HepG2 (cell line): Measurements from ENCODE around the gene MST1. TPM values are rescaled to one million over a fixed set of nuclear protein-coding genes. Genes with fewer than 3 reads are reported as not detected.

Experiments used
- ARID2 ChIP-seq: sonication (generic); formaldehyde crosslinking; IDR thresholded peaks from 2 replicates; pipeline ENCODE4 v1.8.1; 2022; ENCODE audit warnings: mild to moderate bottlenecking, missing genetic modification reagents, borderline replicate concordance
- BORCS8-MEF2B ChIP-seq: sonication (generic); formaldehyde crosslinking; IDR thresholded peaks from 2 replicates; pipeline ENCODE4 v1.8.0; 2022; ENCODE audit warnings: mild to moderate bottlenecking, missing genetic modification reagents
- FOXA1 ChIP-seq, 2 experiments: fragments of 450-650 bp in 1 of 2; sonication (generic) in 1 of 2; formaldehyde crosslinking in 1 of 2; IDR thresholded peaks; 2 replicates each; pipeline versions ENCODE4 v1.4.0 to v1.6.1; 2016 to 2020; ENCODE audit warnings: missing genetic modification reagents in 1 of 2
- MBD4 ChIP-seq: IDR thresholded peaks from 2 replicates; pipeline ENCODE4 v1.6.1; 2012; ENCODE audit warnings: low read length, inconsistent platforms, borderline replicate concordance
- NAIF1 ChIP-seq: sonication (generic); formaldehyde crosslinking; IDR thresholded peaks from 2 replicates; pipeline ENCODE4 v1.5.0; 2020; ENCODE audit warnings: mild to moderate bottlenecking, missing genetic modification reagents, borderline replicate concordance
- SMAD9 ChIP-seq: sonication (generic); formaldehyde crosslinking; IDR thresholded peaks from 2 replicates; pipeline ENCODE4 v1.5.1; 2020; ENCODE audit warnings: mild to moderate bottlenecking, missing genetic modification reagents
- SRSF1 ChIP-seq: fragments of 200-400 bp; formaldehyde crosslinking; optimal IDR thresholded peaks from 2 replicates; pipeline ENCODE3; 2017; ENCODE audit warnings: mild to moderate bottlenecking, low read depth, low read length, moderate library complexity
- SRY ChIP-seq: sonication (generic); formaldehyde crosslinking; IDR thresholded peaks from 2 replicates; pipeline ENCODE4 v1.8.0; 2022; ENCODE audit warnings: mild to moderate bottlenecking, missing genetic modification reagents
- XBP1 ChIP-seq: sonication (generic); formaldehyde crosslinking; IDR thresholded peaks from 2 replicates; pipeline ENCODE4 v1.5.0; 2020; ENCODE audit warnings: missing genetic modification reagents
- ZNF274 ChIP-seq: sonication (generic); formaldehyde crosslinking; IDR thresholded peaks from 2 replicates; pipeline ENCODE4 v1.5.1; 2020; ENCODE audit warnings: mild to moderate bottlenecking, missing genetic modification reagents
- ZNF292 ChIP-seq: sonication (generic); formaldehyde crosslinking; IDR thresholded peaks from 2 replicates; pipeline ENCODE4 v1.8.1; 2022; ENCODE audit warnings: mild to moderate bottlenecking, low read depth, missing genetic modification reagents, borderline replicate concordance
- ZNF496 ChIP-seq: sonication (generic); formaldehyde crosslinking; IDR thresholded peaks from 2 replicates; pipeline ENCODE4 v1.8.1; 2023; ENCODE audit warnings: mild to moderate bottlenecking, moderate library complexity, missing genetic modification reagents; ENCODE audit not compliant: insufficient replicate concordance
- ZNF724P ChIP-seq: sonication (generic); formaldehyde crosslinking; IDR thresholded peaks from 2 replicates; pipeline ENCODE4 v1.8.0; 2022; ENCODE audit warnings: missing genetic modification reagents, borderline replicate concordance
- ZNF747 ChIP-seq: sonication (generic); formaldehyde crosslinking; IDR thresholded peaks from 2 replicates; pipeline ENCODE4 v1.8.1; 2023; ENCODE audit warnings: missing genetic modification reagents, mild to moderate bottlenecking, borderline replicate concordance
- ZNF761 ChIP-seq: sonication (generic); formaldehyde crosslinking; conservative IDR thresholded peaks from 2 replicates; pipeline ENCODE4 v1.4.0; 2020; ENCODE audit warnings: mild to moderate bottlenecking, missing genetic modification reagents
- polyA plus RNA-seq, 8 experiments: library from polyadenylated mRNA; depleted of rRNA in 3 of 8; stranded (reverse) in 7 of 8; unstranded in 1 of 8; fragments of >200 nt; fragmentation: Illumina TruSeq in 4 of 8; extraction: Trizol in 4 of 8; gene quantifications; 2 replicates each; pipeline versions ENCODE4 v1.2.1 to v1.2.3, GENCODE V29; 2011 to 2016; ENCODE audit warnings: low read depth in 4 of 8, missing spikeins in 1 of 8, mixed read lengths in 1 of 8; ENCODE audit not compliant: insufficient read depth in 1 of 8
- total RNA-seq, 5 experiments: library from RNA; depleted of rRNA; stranded (reverse); fragments of >200 nt; fragmentation: Illumina TruSeq; extraction: Trizol; gene quantifications; 2 replicates each; pipeline ENCODE4 v1.2.3, GENCODE V29; 2016; ENCODE audit warnings: low read depth in 1 of 5
- TF ChIP-seq, protein P1 (sequence below): sonication (generic); formaldehyde crosslinking; IDR thresholded peaks from 2 replicates; pipeline ENCODE4; 2020; ENCODE audit warnings: missing genetic modification reagents, mild to moderate bottlenecking, borderline replicate concordance
- TF ChIP-seq, protein P2 (sequence below): sonication (generic); formaldehyde crosslinking; conservative IDR thresholded peaks from 2 replicates; pipeline ENCODE4 v1.8.0; 2022; ENCODE audit warnings: mild to moderate bottlenecking, moderate library complexity, missing genetic modification reagents
- TF ChIP-seq, protein P3 (sequence below): IDR thresholded peaks from 2 replicates; pipeline ENCODE4 v1.6.1; 2016; ENCODE audit warnings: control low read depth
- TF ChIP-seq, protein P4 (sequence below): sonication (generic); formaldehyde crosslinking; IDR thresholded peaks from 2 replicates; pipeline ENCODE4 v1.5.1; 2020; ENCODE audit warnings: mild to moderate bottlenecking, moderate library complexity, missing genetic modification reagents
- TF ChIP-seq, protein P5 (sequence below): sonication (generic); formaldehyde crosslinking; IDR thresholded peaks from 2 replicates; pipeline ENCODE4 v1.4.0; 2020; ENCODE audit warnings: missing genetic modification reagents; ENCODE audit errors: not compliant biosample characterization

The MST1 gene
- total and polyA plus RNA-seq, 2 of the 13 experiments (the other 11 are each of a cell fraction or from before 2014, with no cell fraction given) = 189 to 452 TPM

DNA sequence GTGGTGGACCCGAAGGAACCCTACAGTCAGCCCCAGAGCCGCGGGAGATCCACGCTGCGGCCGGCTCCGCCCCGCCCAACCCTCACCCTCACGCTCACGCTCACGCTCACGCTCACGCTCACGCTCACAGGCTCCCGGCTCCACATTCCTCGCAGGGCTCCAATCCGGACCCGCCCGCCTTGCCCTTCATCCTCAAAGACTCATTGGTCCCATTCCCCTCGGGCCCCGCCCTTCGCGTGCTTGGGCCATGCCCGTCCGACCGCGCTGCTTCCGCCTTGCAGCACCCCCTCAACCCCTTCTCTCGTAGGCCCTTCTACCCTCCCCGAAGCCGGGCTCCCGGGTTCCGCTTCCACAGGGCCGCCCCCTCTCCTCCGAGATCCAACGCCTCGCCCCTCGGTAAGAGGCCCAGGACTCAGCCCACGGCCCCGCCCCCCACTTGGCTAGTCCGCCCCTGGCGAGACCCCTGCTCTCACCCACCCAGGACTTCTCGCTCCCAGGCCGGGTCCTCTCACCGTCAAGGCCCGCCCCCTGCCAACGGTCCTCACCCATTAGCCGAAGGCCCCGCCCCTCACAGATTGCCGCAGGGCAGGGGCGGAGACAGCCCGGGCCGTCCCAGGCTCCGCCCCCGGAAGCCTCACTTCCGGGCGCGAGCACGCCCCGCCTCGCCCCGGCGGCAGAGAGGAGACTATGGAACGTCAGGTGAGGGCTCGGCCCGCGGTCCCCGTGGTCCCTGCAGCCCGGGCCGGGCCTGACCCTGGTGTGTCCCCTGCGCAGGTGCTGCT is 15.4 kb downstream of the MST1 start, which contains the start of gene APEH (continued):
- TF ChIP-seq, protein P1, sequence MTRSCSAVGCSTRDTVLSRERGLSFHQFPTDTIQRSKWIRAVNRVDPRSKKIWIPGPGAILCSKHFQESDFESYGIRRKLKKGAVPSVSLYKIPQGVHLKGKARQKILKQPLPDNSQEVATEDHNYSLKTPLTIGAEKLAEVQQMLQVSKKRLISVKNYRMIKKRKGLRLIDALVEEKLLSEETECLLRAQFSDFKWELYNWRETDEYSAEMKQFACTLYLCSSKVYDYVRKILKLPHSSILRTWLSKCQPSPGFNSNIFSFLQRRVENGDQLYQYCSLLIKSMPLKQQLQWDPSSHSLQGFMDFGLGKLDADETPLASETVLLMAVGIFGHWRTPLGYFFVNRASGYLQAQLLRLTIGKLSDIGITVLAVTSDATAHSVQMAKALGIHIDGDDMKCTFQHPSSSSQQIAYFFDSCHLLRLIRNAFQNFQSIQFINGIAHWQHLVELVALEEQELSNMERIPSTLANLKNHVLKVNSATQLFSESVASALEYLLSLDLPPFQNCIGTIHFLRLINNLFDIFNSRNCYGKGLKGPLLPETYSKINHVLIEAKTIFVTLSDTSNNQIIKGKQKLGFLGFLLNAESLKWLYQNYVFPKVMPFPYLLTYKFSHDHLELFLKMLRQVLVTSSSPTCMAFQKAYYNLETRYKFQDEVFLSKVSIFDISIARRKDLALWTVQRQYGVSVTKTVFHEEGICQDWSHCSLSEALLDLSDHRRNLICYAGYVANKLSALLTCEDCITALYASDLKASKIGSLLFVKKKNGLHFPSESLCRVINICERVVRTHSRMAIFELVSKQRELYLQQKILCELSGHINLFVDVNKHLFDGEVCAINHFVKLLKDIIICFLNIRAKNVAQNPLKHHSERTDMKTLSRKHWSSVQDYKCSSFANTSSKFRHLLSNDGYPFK = peak; percentile 90; the same call in 1 of the 2 replicates
- TF ChIP-seq, protein P2, sequence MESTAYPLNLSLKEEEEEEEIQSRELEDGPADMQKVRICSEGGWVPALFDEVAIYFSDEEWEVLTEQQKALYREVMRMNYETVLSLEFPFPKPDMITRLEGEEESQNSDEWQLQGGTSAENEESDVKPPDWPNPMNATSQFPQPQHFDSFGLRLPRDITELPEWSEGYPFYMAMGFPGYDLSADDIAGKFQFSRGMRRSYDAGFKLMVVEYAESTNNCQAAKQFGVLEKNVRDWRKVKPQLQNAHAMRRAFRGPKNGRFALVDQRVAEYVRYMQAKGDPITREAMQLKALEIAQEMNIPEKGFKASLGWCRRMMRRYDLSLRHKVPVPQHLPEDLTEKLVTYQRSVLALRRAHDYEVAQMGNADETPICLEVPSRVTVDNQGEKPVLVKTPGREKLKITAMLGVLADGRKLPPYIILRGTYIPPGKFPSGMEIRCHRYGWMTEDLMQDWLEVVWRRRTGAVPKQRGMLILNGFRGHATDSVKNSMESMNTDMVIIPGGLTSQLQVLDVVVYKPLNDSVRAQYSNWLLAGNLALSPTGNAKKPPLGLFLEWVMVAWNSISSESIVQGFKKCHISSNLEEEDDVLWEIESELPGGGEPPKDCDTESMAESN (CRISPR knock-in tag) = peak; percentile 53; the same call in 1 of the 2 replicates
- TF ChIP-seq SRSF1 = peak; percentile 90
- no peak for TF ChIP-seq ZNF496
- no peak for TF ChIP-seq ZNF724P
- peak; percentile 67; the same call in 1 of the 2 replicates for TF ChIP-seq XBP1 (CRISPR knock-in tag)
- no peak for TF ChIP-seq MBD4
- peak; percentile 68 for TF ChIP-seq ZNF747 (CRISPR knock-in tag)
- no peak for TF ChIP-seq BORCS8-MEF2B
- peak; percentile 47; the same call in 1 of the 2 replicates for TF ChIP-seq ARID2
- TF ChIP-seq, protein P3, sequence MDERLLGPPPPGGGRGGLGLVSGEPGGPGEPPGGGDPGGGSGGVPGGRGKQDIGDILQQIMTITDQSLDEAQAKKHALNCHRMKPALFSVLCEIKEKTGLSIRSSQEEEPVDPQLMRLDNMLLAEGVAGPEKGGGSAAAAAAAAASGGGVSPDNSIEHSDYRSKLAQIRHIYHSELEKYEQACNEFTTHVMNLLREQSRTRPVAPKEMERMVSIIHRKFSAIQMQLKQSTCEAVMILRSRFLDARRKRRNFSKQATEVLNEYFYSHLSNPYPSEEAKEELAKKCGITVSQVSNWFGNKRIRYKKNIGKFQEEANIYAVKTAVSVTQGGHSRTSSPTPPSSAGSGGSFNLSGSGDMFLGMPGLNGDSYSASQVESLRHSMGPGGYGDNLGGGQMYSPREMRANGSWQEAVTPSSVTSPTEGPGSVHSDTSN = peak; percentile 45; the same call in 1 of the 2 replicates
- TF ChIP-seq, protein P4, sequence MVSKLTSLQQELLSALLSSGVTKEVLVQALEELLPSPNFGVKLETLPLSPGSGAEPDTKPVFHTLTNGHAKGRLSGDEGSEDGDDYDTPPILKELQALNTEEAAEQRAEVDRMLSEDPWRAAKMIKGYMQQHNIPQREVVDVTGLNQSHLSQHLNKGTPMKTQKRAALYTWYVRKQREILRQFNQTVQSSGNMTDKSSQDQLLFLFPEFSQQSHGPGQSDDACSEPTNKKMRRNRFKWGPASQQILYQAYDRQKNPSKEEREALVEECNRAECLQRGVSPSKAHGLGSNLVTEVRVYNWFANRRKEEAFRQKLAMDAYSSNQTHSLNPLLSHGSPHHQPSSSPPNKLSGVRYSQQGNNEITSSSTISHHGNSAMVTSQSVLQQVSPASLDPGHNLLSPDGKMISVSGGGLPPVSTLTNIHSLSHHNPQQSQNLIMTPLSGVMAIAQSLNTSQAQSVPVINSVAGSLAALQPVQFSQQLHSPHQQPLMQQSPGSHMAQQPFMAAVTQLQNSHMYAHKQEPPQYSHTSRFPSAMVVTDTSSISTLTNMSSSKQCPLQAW (CRISPR knock-in tag) = peak; percentile 33; the same call in 1 of the 2 replicates
- no peak for TF ChIP-seq FOXA1 (IDR thresholded peaks at IDR 0.05)
- no peak for TF ChIP-seq FOXA1 (CRISPR knock-in tag; IDR thresholded peaks at IDR 0.05)
- no peak; the same call in 1 of the 2 replicates for TF ChIP-seq ZNF292 (CRISPR knock-in tag)
- peak; percentile 62; the same call in 1 of the 2 replicates for TF ChIP-seq ZNF274 (CRISPR knock-in tag)
- TF ChIP-seq NAIF1 = no peak
- peak; percentile 73 for TF ChIP-seq ZNF761 (CRISPR knock-in tag)
- peak; percentile 88 for TF ChIP-seq SRY
- TF ChIP-seq, protein P5, sequence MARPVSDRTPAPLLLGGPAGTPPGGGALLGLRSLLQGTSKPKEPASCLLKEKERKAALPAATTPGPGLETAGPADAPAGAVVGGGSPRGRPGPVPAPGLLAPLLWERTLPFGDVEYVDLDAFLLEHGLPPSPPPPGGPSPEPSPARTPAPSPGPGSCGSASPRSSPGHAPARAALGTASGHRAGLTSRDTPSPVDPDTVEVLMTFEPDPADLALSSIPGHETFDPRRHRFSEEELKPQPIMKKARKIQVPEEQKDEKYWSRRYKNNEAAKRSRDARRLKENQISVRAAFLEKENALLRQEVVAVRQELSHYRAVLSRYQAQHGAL (CRISPR knock-in tag) = peak; percentile 1
- no peak for TF ChIP-seq SMAD9 (CRISPR knock-in tag)
